Pancreas (tissue), 10 donors: Measurements from ENCODE around the gene ADAMTS2. TPM values are rescaled to one million over a fixed set of nuclear protein-coding genes. Genes with fewer than 3 reads are reported as not detected.

Experiments used
- ATAC-seq, 4 donors: fragments of 200-7000 bp; cut with Tn5 transposase; one replicate each; pipeline versions ENCODE4 v1.8.0 to v1.9.1; 2020; ENCODE audit warnings: mild to moderate bottlenecking in 4 of 4, moderate library complexity in 4 of 4
- DNase-seq, 6 donors: peaks; one replicate each; pipeline ENCODE4 v3.0.0-alpha.2; 2020
- FAIRE-seq: peaks from 2 replicates; lab custom pipeline; 2012; peaks lifted over from hg19 to GRCh38; lab: Jason Lieb, UNC
- H3K27ac ChIP-seq, 4 donors: fragments of 200-600 bp; sonication (generic); 1 replicate in 3 of 4; 2 replicates in 1 of 4; pipeline versions ENCODE4 v1.5.0 to v1.8.0; 2020
- H3K27me3 ChIP-seq, 4 donors: fragments of 200-600 bp; one replicate each; pipeline ENCODE4 v1.8.0; 2021
- H3K36me3 ChIP-seq, 3 donors: fragments of 200-600 bp; sonication (generic) in 1 of 3; one replicate each; pipeline versions ENCODE4 v1.5.0 to v1.8.0; 2020 to 2021
- H3K4me1 ChIP-seq, 3 donors: fragments of 200-600 bp; one replicate each; pipeline ENCODE4 v1.8.0; 2021
- H3K4me3 ChIP-seq, 4 donors: fragments of 200-600 bp; sonication (generic) in 2 of 4; one replicate each; pipeline versions ENCODE4 v1.5.0 to v1.8.0; 2020 to 2021
- H3K9me3 ChIP-seq, 4 donors: fragments of 200-600 bp; one replicate each; pipeline ENCODE4 v1.8.0; 2021
- CTCF ChIP-seq, 4 donors: fragments of 200-600 bp; sonication (generic) in 3 of 4; IDR thresholded peaks; one replicate each; pipeline versions ENCODE4 v1.5.0 to v1.8.0; 2021; ENCODE audit warnings: antibody characterized with exemption in 4 of 4
- WGBS, 2 donors: extraction: QIAGEN DNeasy Blood & Tissue Kit; methylation state at CpG; one replicate each; pipeline ENCODE4 v1.1.7; 2013; 5-methylcytosine and 5-hydroxymethylcytosine counted together
- intact Hi-C, 3 donors: fragments of 100-400 bp; cut with DNase I; formaldehyde crosslinking; loops; one replicate each; pipeline versions ENCODE4 v1.11.1 to v1.14.2; 2022
- polyA plus RNA-seq, 2 donors: library from polyadenylated mRNA; stranded (reverse); fragments of 200-250 nt; gene quantifications; one replicate each; pipeline ENCODE4 v1.2.3, GENCODE V29; 2013
- total RNA-seq, 6 donors: library from RNA; stranded (reverse); fragmentation: NEBNext Ultra II Directional in 4 of 6; extraction: Animal tissue kit (Norgen Biotek cat#: 25700) in 4 of 6; gene quantifications; one replicate each; pipeline versions ENCODE4 v1.2.1 to v1.2.4, GENCODE V29; 2021 to 2023
- donor health status: healthy with polysubstance abuse.
- donor health status: DM: no; HTN: no; CAD: no; lungs with moderate emphysema.
- donor health status: DM: no; HTN: no; CAD: no.
- donor health status: control.
- donor health status: control.
- donor health status: Bipolar disorder and iron deficiency.
- donor health status: DM: yes; HTN: yes; CAD: no.
- donor health status: DM: no; HTN: no; CAD: no.
- donor health status: DM: no; HTN: no; CAD: no.
- donor health status: DM: yes; HTN: yes; CAD: no.

Gene ADAMTS2
- total and polyA plus RNA-seq, 8 donors = 1.3 to 18.5 (median 5.8) TPM

- Histone ChIP-seq H3K9me3 (no peaks in the 10 kb centered on the region), H3K36me3 (no peaks in the 10 kb centered on the region), H3K27ac (no peak overlapping the region), H3K4me1 (no peaks in the 10 kb centered on the region), H3K27me3 (no peaks in the 10 kb centered on the region), H3K4me3 (no peak overlapping the region)
- 74 to 85% methylated on average over 11 of the region's 11 CpGs for WGBS, 2 donors
- no peak for FAIRE-seq
- TF ChIP-seq CTCF (IDR thresholded peaks at IDR 0.05) = no peak
- ATAC-seq = peak in 1 of 4 donors; percentile 34
- intact Hi-C loops = no loop called here
- peak in 1 of 6 donors; percentile 11 for DNase-seq
Observed at GRCh38 chr5:179241764-179242370, 103.4 kb downstream of the ADAMTS2 start.

- no peak overlapping the region for H3K4me3 ChIP-seq
- ATAC-seq (no peak), DNase-seq (peak in 1 of 6 donors; percentile 29), FAIRE-seq (no peak)
- no peaks in the 10 kb centered on the region for H3K9me3 ChIP-seq
- H3K36me3 ChIP-seq = no peaks in the 10 kb centered on the region
- no peak for TF ChIP-seq CTCF (IDR thresholded peaks at IDR 0.05)
- intact Hi-C loops = no loop called here
- WGBS, 2 donors = 64 to 73% methylated on average over 15 of the region's 15 CpGs
- H3K27me3 ChIP-seq = no peaks in the 10 kb centered on the region
- no peaks in the 10 kb centered on the region for H3K4me1 ChIP-seq
- no peak overlapping the region for H3K27ac ChIP-seq
Observed at GRCh38 chr5:179241175-179241574, 104.1 kb downstream of the ADAMTS2 start.

- Histone ChIP-seq H3K4me1 (no peaks in the 10 kb centered on the region), H3K36me3 (no peaks in the 10 kb centered on the region), H3K27me3 (no peaks in the 10 kb centered on the region), H3K9me3 (no peaks in the 10 kb centered on the region), H3K4me3 (no peak overlapping the region), H3K27ac (no peak overlapping the region)
- FAIRE-seq = no peak
- DNase-seq = peak in 1 of 6 donors; percentile 27
- intact Hi-C loops = no loop called here
- no peak for ATAC-seq
- TF ChIP-seq CTCF (IDR thresholded peaks at IDR 0.05) = no peak
- 76 to 80% methylated on average over 14 of the region's 14 CpGs for WGBS, 2 donors
Observed at GRCh38 chr5:179240561-179240960, 104.7 kb downstream of the ADAMTS2 start.

- no peak for FAIRE-seq
- 61 to 72% methylated on average over 23 of the region's 23 CpGs for WGBS, 2 donors
- no peaks in the 10 kb centered on the region for H3K36me3 ChIP-seq
Observed at GRCh38 chr5:179239256-179240135, 105.8 kb downstream of the ADAMTS2 start.

More at GRCh38 chr5:179239256-179240135, 105.8 kb downstream of the ADAMTS2 start:
- DNase-seq (peak in 1 of 6 donors; percentile 17), ATAC-seq (no peak)
- H3K4me3 ChIP-seq = no peak overlapping the region
- no peak for TF ChIP-seq CTCF (IDR thresholded peaks at IDR 0.05)
- no peaks in the 10 kb centered on the region for H3K9me3 ChIP-seq
- no peak overlapping the region for H3K27ac ChIP-seq
- no peaks in the 10 kb centered on the region for H3K27me3 ChIP-seq
- H3K4me1 ChIP-seq = no peaks in the 10 kb centered on the region
- intact Hi-C loops = no loop called here
